HepG2 (cell line): Measurements from ENCODE around the gene NHSL1. TPM values are rescaled to one million over a fixed set of nuclear protein-coding genes. Genes with fewer than 3 reads are reported as not detected.

ENCODE experiments used
- ARID4A ChIP-seq: sonication (generic); formaldehyde crosslinking; IDR thresholded peaks from 2 replicates; pipeline ENCODE4 v1.5.0; 2020; ENCODE audit warnings: mild to moderate bottlenecking, missing genetic modification reagents, borderline replicate concordance
- BCL6 ChIP-seq: IDR thresholded peaks from 2 replicates; pipeline ENCODE4 v1.6.1; 2016; ENCODE audit warnings: missing genetic modification reagents, missing compliant biosample characterization
- BORCS8-MEF2B ChIP-seq: sonication (generic); formaldehyde crosslinking; IDR thresholded peaks from 2 replicates; pipeline ENCODE4 v1.8.0; 2022; ENCODE audit warnings: mild to moderate bottlenecking, missing genetic modification reagents
- HIVEP1 ChIP-seq: sonication (generic); formaldehyde crosslinking; IDR thresholded peaks from 2 replicates; pipeline ENCODE4 v1.4.0; 2020; ENCODE audit warnings: mild to moderate bottlenecking, missing genetic modification reagents
- KLF12 ChIP-seq: sonication (generic); formaldehyde crosslinking; IDR thresholded peaks from 2 replicates; pipeline ENCODE4 v1.4.0; 2020; ENCODE audit warnings: missing genetic modification reagents, borderline replicate concordance
- LRRFIP1 ChIP-seq: sonication (generic); formaldehyde crosslinking; conservative IDR thresholded peaks from 2 replicates; pipeline ENCODE4 v1.4.0; 2020; ENCODE audit warnings: missing genetic modification reagents
- NFKBIZ ChIP-seq: IDR thresholded peaks from 2 replicates; pipeline ENCODE4 v1.6.1; 2018; ENCODE audit warnings: missing genetic modification reagents, missing compliant biosample characterization
- SP1 ChIP-seq, 2 experiments: fragments of 450-650 bp in 1 of 2; sonication (generic) in 1 of 2; formaldehyde crosslinking in 1 of 2; IDR thresholded peaks; 2 replicates each; pipeline versions ENCODE4 v1.4.0 to v1.6.1; 2016 to 2020; ENCODE audit warnings: missing genetic modification reagents in 1 of 2
- TFAP4 ChIP-seq: sonication (generic); IDR thresholded peaks from 2 replicates; pipeline ENCODE4 v1.6.1; 2016; ENCODE audit warnings: low read depth, borderline replicate concordance
- U2AF2 ChIP-seq: fragments of 200-400 bp; formaldehyde crosslinking; IDR thresholded peaks from 2 replicates; pipeline ENCODE4 v1.6.1; 2017; ENCODE audit warnings: low read depth, mild to moderate bottlenecking, low read length
- ZFP1 ChIP-seq: IDR thresholded peaks from 2 replicates; pipeline ENCODE4 v1.6.1; 2016
- ZNF180 ChIP-seq: sonication (generic); formaldehyde crosslinking; IDR thresholded peaks from 2 replicates; pipeline ENCODE4 v1.4.0; 2020; ENCODE audit warnings: low read depth, missing genetic modification reagents, borderline replicate concordance
- ZNF557 ChIP-seq: sonication (generic); formaldehyde crosslinking; IDR thresholded peaks from 2 replicates; pipeline ENCODE4 v1.4.0; 2020; ENCODE audit warnings: missing genetic modification reagents
- ZSCAN29 ChIP-seq: sonication (generic); formaldehyde crosslinking; conservative IDR thresholded peaks from 2 replicates; pipeline ENCODE4 v1.4.0; 2020; ENCODE audit warnings: mild to moderate bottlenecking, missing genetic modification reagents
- polyA plus RNA-seq, 8 experiments: library from polyadenylated mRNA; depleted of rRNA in 3 of 8; stranded (reverse) in 7 of 8; unstranded in 1 of 8; fragments of >200 nt; fragmentation: Illumina TruSeq in 4 of 8; extraction: Trizol in 4 of 8; gene quantifications; 2 replicates each; pipeline versions ENCODE4 v1.2.1 to v1.2.3, GENCODE V29; 2011 to 2016; ENCODE audit warnings: low read depth in 4 of 8, missing spikeins in 1 of 8, mixed read lengths in 1 of 8; ENCODE audit not compliant: insufficient read depth in 1 of 8
- total RNA-seq, 5 experiments: library from RNA; depleted of rRNA; stranded (reverse); fragments of >200 nt; fragmentation: Illumina TruSeq; extraction: Trizol; gene quantifications; 2 replicates each; pipeline ENCODE4 v1.2.3, GENCODE V29; 2016; ENCODE audit warnings: low read depth in 1 of 5
- TF ChIP-seq, protein P1 (sequence below): sonication (generic); formaldehyde crosslinking; IDR thresholded peaks from 2 replicates; pipeline ENCODE4 v1.5.0; 2020; ENCODE audit warnings: missing genetic modification reagents
- TF ChIP-seq, protein P2 (sequence below): sonication (generic); formaldehyde crosslinking; IDR thresholded peaks from 2 replicates; pipeline ENCODE4 v1.4.0; 2020; ENCODE audit warnings: missing genetic modification reagents
- TF ChIP-seq, protein P3 (sequence below): sonication (generic); formaldehyde crosslinking; IDR thresholded peaks from 2 replicates; pipeline ENCODE4 v1.5.0; 2020; ENCODE audit warnings: mild to moderate bottlenecking, missing genetic modification reagents

Gene NHSL1
- total and polyA plus RNA-seq, 2 of the 13 experiments (the other 11 are each of a cell fraction or from before 2014, with no cell fraction given): 24.9 to 53.6 TPM

DNA sequence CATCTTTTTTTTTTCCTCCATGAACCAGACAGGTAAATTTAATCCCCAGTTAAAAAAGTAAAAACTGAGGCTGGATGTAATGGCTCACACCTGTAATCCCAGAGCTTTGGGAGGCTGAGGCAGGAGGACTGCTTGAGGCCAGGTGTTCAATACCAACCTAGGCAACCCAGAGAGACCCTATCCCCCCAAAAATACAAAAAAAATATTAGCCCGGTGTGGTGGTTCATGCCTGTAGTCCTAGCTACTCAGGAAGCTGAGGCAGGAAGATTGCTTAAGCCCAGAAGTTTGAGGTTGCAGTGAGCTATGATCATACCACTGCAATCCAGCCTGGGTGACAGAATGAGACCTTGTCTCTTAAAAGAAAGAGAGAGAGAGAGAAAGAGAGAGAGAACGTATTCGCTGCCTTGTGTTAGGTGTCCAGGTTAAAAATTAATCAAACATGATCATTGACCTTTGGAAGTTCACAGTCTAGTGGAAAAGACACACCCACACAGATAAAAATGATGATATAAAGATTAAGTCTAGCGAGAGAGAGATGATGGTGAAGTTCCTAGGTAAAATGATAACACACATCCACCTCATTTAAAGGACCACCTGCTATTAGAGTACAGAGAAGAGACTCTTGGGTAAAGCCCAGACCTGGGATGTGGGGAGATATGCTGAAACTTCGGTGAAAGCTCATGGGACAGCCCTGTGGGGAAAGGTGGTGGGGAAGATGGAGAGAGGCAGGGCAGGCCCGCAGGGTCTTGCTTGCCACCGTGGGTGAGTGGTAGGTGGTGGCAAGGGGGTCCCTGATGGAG, 4.8 kb upstream of the NHSL1 start (continued):
- no peak for TF ChIP-seq LRRFIP1 (CRISPR knock-in tag)
- TF ChIP-seq, protein P1, sequence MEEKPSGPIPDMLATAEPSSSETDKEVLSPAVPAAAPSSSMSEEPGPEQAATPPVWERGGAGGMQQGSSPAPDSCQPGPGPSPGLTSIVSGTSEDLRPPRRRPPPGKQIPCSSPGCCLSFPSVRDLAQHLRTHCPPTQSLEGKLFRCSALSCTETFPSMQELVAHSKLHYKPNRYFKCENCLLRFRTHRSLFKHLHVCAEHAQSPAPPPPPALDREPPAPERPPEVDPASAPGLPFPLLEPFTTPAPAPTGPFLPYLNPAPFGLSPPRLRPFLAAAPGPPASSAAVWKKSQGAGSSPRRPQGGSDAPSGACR (CRISPR knock-in tag): 0 out of 2 replicates have a peak, but pooled peaks have one; percentile 66
- TF ChIP-seq ZSCAN29: peak; percentile 56; the same call in 1 of the 2 replicates
- peak; percentile 82; the same call in 1 of the 2 replicates for TF ChIP-seq BCL6 (CRISPR knock-in tag)
- TF ChIP-seq ZNF180 (CRISPR knock-in tag): no peak
- TF ChIP-seq, protein P2, sequence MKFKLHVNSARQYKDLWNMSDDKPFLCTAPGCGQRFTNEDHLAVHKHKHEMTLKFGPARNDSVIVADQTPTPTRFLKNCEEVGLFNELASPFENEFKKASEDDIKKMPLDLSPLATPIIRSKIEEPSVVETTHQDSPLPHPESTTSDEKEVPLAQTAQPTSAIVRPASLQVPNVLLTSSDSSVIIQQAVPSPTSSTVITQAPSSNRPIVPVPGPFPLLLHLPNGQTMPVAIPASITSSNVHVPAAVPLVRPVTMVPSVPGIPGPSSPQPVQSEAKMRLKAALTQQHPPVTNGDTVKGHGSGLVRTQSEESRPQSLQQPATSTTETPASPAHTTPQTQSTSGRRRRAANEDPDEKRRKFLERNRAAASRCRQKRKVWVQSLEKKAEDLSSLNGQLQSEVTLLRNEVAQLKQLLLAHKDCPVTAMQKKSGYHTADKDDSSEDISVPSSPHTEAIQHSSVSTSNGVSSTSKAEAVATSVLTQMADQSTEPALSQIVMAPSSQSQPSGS: peak; percentile 94; the same call in 1 of the 2 replicates
- TF ChIP-seq U2AF2: no peak
- TF ChIP-seq ARID4A (CRISPR knock-in tag): peak; percentile 83; the same call in 1 of the 2 replicates
- TF ChIP-seq NFKBIZ (CRISPR knock-in tag): peak; percentile 77
- TF ChIP-seq KLF12: no peak
- no peak; the same call in 1 of the 2 replicates for TF ChIP-seq ZNF557 (CRISPR knock-in tag)
- TF ChIP-seq, protein P3, sequence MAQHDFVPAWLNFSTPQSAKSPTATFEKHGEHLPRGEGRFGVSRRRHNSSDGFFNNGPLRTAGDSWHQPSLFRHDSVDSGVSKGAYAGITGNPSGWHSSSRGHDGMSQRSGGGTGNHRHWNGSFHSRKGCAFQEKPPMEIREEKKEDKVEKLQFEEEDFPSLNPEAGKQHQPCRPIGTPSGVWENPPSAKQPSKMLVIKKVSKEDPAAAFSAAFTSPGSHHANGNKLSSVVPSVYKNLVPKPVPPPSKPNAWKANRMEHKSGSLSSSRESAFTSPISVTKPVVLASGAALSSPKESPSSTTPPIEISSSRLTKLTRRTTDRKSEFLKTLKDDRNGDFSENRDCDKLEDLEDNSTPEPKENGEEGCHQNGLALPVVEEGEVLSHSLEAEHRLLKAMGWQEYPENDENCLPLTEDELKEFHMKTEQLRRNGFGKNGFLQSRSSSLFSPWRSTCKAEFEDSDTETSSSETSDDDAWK (CRISPR knock-in tag): no peak
- no peak for TF ChIP-seq BORCS8-MEF2B
- no peak for TF ChIP-seq HIVEP1 (CRISPR knock-in tag)
- TF ChIP-seq TFAP4: peak; percentile 67; the same call in 1 of the 2 replicates
- TF ChIP-seq SP1 (IDR thresholded peaks at IDR 0.05): no peak
- peak; percentile 40; the same call in 1 of the 2 replicates for TF ChIP-seq SP1 (CRISPR knock-in tag; IDR thresholded peaks at IDR 0.05)
- no peak for TF ChIP-seq ZFP1 (CRISPR knock-in tag)
